Esophagus muscularis mucosa (tissue), 4 donors: ENCODE data around the gene AANAT. TPM values are rescaled to one million over a fixed set of nuclear protein-coding genes. Genes with fewer than 3 reads are reported as not detected.

Experiments
- DNase-seq: peaks from one replicate; pipeline ENCODE4 v3.0.0-alpha.2; 2017; ENCODE audit errors: extremely low spot score
- H3K27ac ChIP-seq, 4 donors: fragments of 200-600 bp; sonication (generic); replicated peaks in 1 of 4; 1 replicate in 3 of 4; 2 replicates in 1 of 4; pipeline ENCODE4 v1.5.1; 2016 to 2019; ENCODE audit warnings: mild to moderate bottlenecking in 1 of 4
- H3K27me3 ChIP-seq, 4 donors: fragments of 200-600 bp; sonication (generic); one replicate each; pipeline versions ENCODE4 v1.5.1 to v1.6.0; 2016 to 2019
- H3K36me3 ChIP-seq, 4 donors: fragments of 200-600 bp; sonication (generic); one replicate each; pipeline ENCODE4 v1.5.1; 2016 to 2019
- H3K4me1 ChIP-seq, 4 donors: fragments of 200-600 bp; sonication (generic); one replicate each; pipeline ENCODE4 v1.5.1; 2016 to 2019
- H3K4me3 ChIP-seq, 4 donors: fragments of 200-600 bp; sonication (generic); 1 replicate in 2 of 4; 2 replicates in 2 of 4; pipeline ENCODE4 v1.5.1; 2016 to 2019; ENCODE audit warnings: mild to moderate bottlenecking in 4 of 4, moderate library complexity in 1 of 4
- H3K9me3 ChIP-seq, 4 donors: fragments of 200-600 bp; sonication (generic); 1 replicate in 3 of 4; 2 replicates in 1 of 4; pipeline ENCODE4 v1.5.1; 2016 to 2019
- CTCF ChIP-seq, 3 experiments: fragments of 200-600 bp in 2 of 3; fragments of 450-650 bp in 1 of 3; sonication (generic) in 2 of 3; IDR thresholded peaks; one replicate each; pipeline ENCODE4 v1.5.1; 2017 to 2019; ENCODE audit warnings: antibody characterized with exemption in 3 of 3, mild to moderate bottlenecking in 2 of 3, moderate library complexity in 1 of 3
- EP300 ChIP-seq: sonication (generic); formaldehyde crosslinking; IDR thresholded peaks from one replicate; pipeline ENCODE4 v1.6.1; 2017; ENCODE audit warnings: antibody characterized with exemption
- POLR2A ChIP-seq: fragments of 450-650 bp; IDR thresholded peaks from one replicate; pipeline ENCODE4 v1.6.1; 2017; ENCODE audit warnings: antibody characterized with exemption, moderate library complexity, mild to moderate bottlenecking, low read depth
- POLR2AphosphoS5 ChIP-seq, 2 donors: sonication (generic); formaldehyde crosslinking; IDR thresholded peaks; one replicate each; pipeline ENCODE4 v1.6.1; 2017; ENCODE audit warnings: antibody characterized with exemption in 2 of 2
- WGBS: methylation state at CpG from one replicate; pipeline ENCODE4 v1.1.5; 2018; 5-methylcytosine and 5-hydroxymethylcytosine counted together
- intact Hi-C: fragments of 100-400 bp; cut with DNase I; formaldehyde crosslinking; loops from one replicate; pipeline ENCODE4 v1.15.1; 2023
- total RNA-seq, 4 donors: library from RNA; depleted of rRNA; stranded (reverse); fragments of >200 nt; gene quantifications; one replicate each; pipeline versions ENCODE4 v1.1.0 to v1.2.1, GENCODE V29; 2016

The AANAT gene
- total RNA-seq, 4 donors from 2014 or later: not detected

GRCh38 chr17:76422860-76423259 lies 44.5 kb upstream of the AANAT start:
- H3K27me3 ChIP-seq: no peaks in the 10 kb centered on the region
- TF ChIP-seq POLR2A: no peak
- H3K9me3 ChIP-seq: no peaks in the 10 kb centered on the region
- WGBS: 94% methylated on average over 6 of the region's 6 CpGs
- no peak overlapping the region for H3K27ac ChIP-seq
- no peak overlapping the region for H3K4me3 ChIP-seq
- H3K36me3 ChIP-seq: no peaks in the 10 kb centered on the region
- no peak for DNase-seq
- H3K4me1 ChIP-seq: peaks cover 27 to 38% (median 30%) of the 10 kb centered on the region in 4 donors
- intact Hi-C loops: no loop called here

GRCh38 chr17:76426853-76427252 lies 40.5 kb upstream of the AANAT start:
- no peaks in the 10 kb centered on the region for H3K36me3 ChIP-seq
- H3K27me3 ChIP-seq: no peaks in the 10 kb centered on the region
- H3K4me1 ChIP-seq: peaks cover 14 to 43% (median 17%) of the 10 kb centered on the region in 4 donors

GRCh38 chr17:76427501-76428231 lies 39.7 kb upstream of the AANAT start:
- no peaks in the 10 kb centered on the region for H3K36me3 ChIP-seq
- intact Hi-C loops: no loop called here
- H3K27me3 ChIP-seq: no peaks in the 10 kb centered on the region
- DNase-seq: no peak
- WGBS: 82% methylated on average over 8 of the region's 8 CpGs
- no peak overlapping the region for H3K4me3 ChIP-seq
- H3K4me1 ChIP-seq: peaks cover 14 to 47% (median 19%) of the 10 kb centered on the region in 4 donors
- no peaks in the 10 kb centered on the region for H3K9me3 ChIP-seq
- H3K27ac ChIP-seq: peak overlapping the region in 2 of 4 donors; percentile 2 to 33
- TF ChIP-seq EP300 (no peak), POLR2A (no peak), CTCF (IDR thresholded peaks at IDR 0.05) (no peak), POLR2AphosphoS5 (IDR thresholded peaks at IDR 0.05) (no peak)

More at GRCh38 chr17:76426853-76427252, 40.5 kb upstream of the AANAT start:
- WGBS: 78% methylated on average over 3 of the region's 3 CpGs
- intact Hi-C loops: no loop called here
- Histone ChIP-seq H3K9me3 (no peaks in the 10 kb centered on the region), H3K27ac (no peak overlapping the region), H3K4me3 (no peak overlapping the region)
- TF ChIP-seq POLR2A: no peak
- no peak for TF ChIP-seq EP300
- TF ChIP-seq POLR2AphosphoS5 (IDR thresholded peaks at IDR 0.05): no peak
- no peak for TF ChIP-seq CTCF (IDR thresholded peaks at IDR 0.05)
- no peak for DNase-seq

GRCh38 chr17:76428511-76428910 lies 38.9 kb upstream of the AANAT start:
- H3K27me3 ChIP-seq: no peaks in the 10 kb centered on the region
- WGBS: 93% methylated on average over 1 of the region's 1 CpG

More at GRCh38 chr17:76428511-76428910, 38.9 kb upstream of the AANAT start:
- H3K4me3 ChIP-seq: no peak overlapping the region
- no peaks in the 10 kb centered on the region for H3K9me3 ChIP-seq
- no peaks in the 10 kb centered on the region for H3K36me3 ChIP-seq
- DNase-seq: no peak
- TF ChIP-seq CTCF (IDR thresholded peaks at IDR 0.05): no peak
- TF ChIP-seq POLR2A: no peak
- TF ChIP-seq POLR2AphosphoS5 (IDR thresholded peaks at IDR 0.05): no peak
- TF ChIP-seq EP300: no peak
- peaks cover 14 to 48% (median 19%) of the 10 kb centered on the region in 4 donors for H3K4me1 ChIP-seq
- no peak overlapping the region for H3K27ac ChIP-seq
- intact Hi-C loops: no loop called here
